Endothelial cell of umbilical vein (primary cell): ENCODE results near the gene ELOVL2. TPM values are rescaled to one million over a fixed set of nuclear protein-coding genes. Genes with fewer than 3 reads are reported as not detected.
"Not testable (repeated sequence)": the region's sequence is repeated elsewhere in the genome, so short reads cannot be mapped to it uniquely, and the experiment has no call there.

Source experiments
- BruUV-seq: library from RNA; stranded (reverse); fragments of 400-500 nt; replicated peaks from 2 replicates; lab custom pipeline; 2021; lab: Mats Ljungman, UMichigan
- CTCF ChIA-PET: fragments of 300-600, 350-600 bp; sonication (Branson Sonifier 250); formaldehyde crosslinking; loops from one replicate; lab custom pipeline; 2021; ENCODE audit warnings: antibody characterized with exemption, inconsistent platforms; lab: Charles Lee
- POLR2A ChIA-PET: fragments of 300-600, 350-600 bp; sonication (Branson Sonifier 250); formaldehyde crosslinking; loops from one replicate; lab custom pipeline; 2021; ENCODE audit warnings: antibody characterized with exemption, inconsistent platforms; lab: Charles Lee
- DNase-seq: peaks from one replicate; pipeline ENCODE4 v3.0.0-alpha.2; 2011; ENCODE audit warnings: low read depth, low spot score
- FAIRE-seq: peaks from 2 replicates; lab custom pipeline; 2011; peaks lifted over from hg19 to GRCh38; lab: Jason Lieb, UNC
- H2AFZ ChIP-seq: 2 replicates; pipeline ENCODE4 v1.6.0; 2012; ENCODE audit warnings: low read depth, low read length, control low read depth, inconsistent platforms
- H3K27ac ChIP-seq: 2 replicates; pipeline ENCODE4 v1.5.1; 2011; ENCODE audit warnings: low read depth, mild to moderate bottlenecking, control low read depth, low read length, moderate library complexity; ENCODE audit not compliant: insufficient read depth
- H3K27me3 ChIP-seq, 2 experiments: 2 replicates each; pipeline versions ENCODE4 v1.6.0 to v1.6.1; 2011; ENCODE audit warnings: low read length in 2 of 2, mixed read lengths in 1 of 2; ENCODE audit not compliant: control insufficient read depth in 2 of 2, insufficient read depth in 2 of 2
- H3K36me3 ChIP-seq, 2 experiments: 2 replicates in 1 of 2; 3 replicates in 1 of 2; pipeline ENCODE4 v1.5.1; 2011; ENCODE audit warnings: low read length in 2 of 2, mild to moderate bottlenecking in 1 of 2, moderate library complexity in 1 of 2; ENCODE audit not compliant: control insufficient read depth in 2 of 2, insufficient read depth in 2 of 2; ENCODE audit errors: extremely low read depth in 1 of 2
- H3K4me1 ChIP-seq: 3 replicates; pipeline ENCODE4 v1.5.1; 2011; ENCODE audit warnings: mild to moderate bottlenecking, low read length; ENCODE audit not compliant: control insufficient read depth, insufficient read depth; ENCODE audit errors: extremely low read depth
- H3K4me2 ChIP-seq: 2 replicates; pipeline ENCODE4 v1.6.1; 2011; ENCODE audit warnings: low read length, control low read depth, mixed read lengths; ENCODE audit not compliant: insufficient read depth
- H3K4me3 ChIP-seq, 3 experiments: fragments of 200-600 bp in 1 of 3; sonication (generic), shearing (Covaris generic) in 1 of 3; replicated peaks in 1 of 3; 2 replicates each; pipeline ENCODE4 v1.5.1; 2011 to 2016; ENCODE audit warnings: control low read depth in 3 of 3, low read length in 3 of 3, mild to moderate bottlenecking in 2 of 3, inconsistent platforms in 1 of 3, low read depth in 1 of 3, moderate library complexity in 1 of 3; ENCODE audit not compliant: insufficient read depth in 1 of 3
- H3K79me2 ChIP-seq: 2 replicates; pipeline ENCODE4 v1.6.0; 2012; ENCODE audit warnings: low read length, inconsistent platforms; ENCODE audit not compliant: control insufficient read depth, insufficient read depth
- H3K9ac ChIP-seq: replicated peaks from 2 replicates; pipeline ENCODE3; 2011; ENCODE audit warnings: low read length, control low read depth; ENCODE audit not compliant: insufficient read depth; ENCODE audit errors: extremely low read depth
- H3K9me1 ChIP-seq: replicated peaks from 3 replicates; pipeline ENCODE4 v1.6.0; 2011; ENCODE audit warnings: mild to moderate bottlenecking, low read length; ENCODE audit not compliant: control insufficient read depth, insufficient read depth; ENCODE audit errors: extremely low read depth
- H3K9me3 ChIP-seq: replicated peaks from 2 replicates; pipeline ENCODE4 v1.5.1; 2012; ENCODE audit warnings: low read length, inconsistent platforms; ENCODE audit not compliant: control insufficient read depth, insufficient read depth
- H4K20me1 ChIP-seq: replicated peaks from 2 replicates; pipeline ENCODE3; 2011; ENCODE audit warnings: mild to moderate bottlenecking, low read length; ENCODE audit not compliant: control insufficient read depth, insufficient read depth; ENCODE audit errors: extremely low read depth
- EZH2 ChIP-seq: IDR thresholded peaks from 2 replicates; pipeline ENCODE4 v1.6.1; 2012; ENCODE audit warnings: borderline replicate concordance, low read depth, mild to moderate bottlenecking, moderate library complexity, low read length, inconsistent platforms; ENCODE audit not compliant: severe bottlenecking
- JUN ChIP-seq: IDR thresholded peaks from 2 replicates; pipeline ENCODE4 v1.6.1; 2011; ENCODE audit warnings: borderline replicate concordance, low read depth; ENCODE audit not compliant: insufficient read length, insufficient read depth
- POLR2A ChIP-seq: IDR thresholded peaks from 2 replicates; pipeline ENCODE4 v1.6.1; 2012; ENCODE audit warnings: low read depth, mild to moderate bottlenecking, control low read depth, low read length
- dilution Hi-C: fragments of 300-500 bp; cut with MboI; formaldehyde crosslinking; loops from one replicate; pipeline ENCODE4 v1.15.0; 2019; ENCODE audit warnings: low sequenced_read_pairs; ENCODE audit not compliant: extremely low pct_ligation_motif_present
- intact Hi-C: fragments of 100-400 bp; cut with micrococcal nuclease; formaldehyde crosslinking; loops from one replicate; pipeline ENCODE4 v1.10.0; 2022
- polyA plus RNA-seq, 4 experiments: library from polyadenylated mRNA; depleted of rRNA in 3 of 4; stranded (reverse) in 3 of 4; unstranded in 1 of 4; fragments of >200 nt; gene quantifications; 2 replicates each; pipeline versions ENCODE4 v1.2.1 to v1.2.3, GENCODE V29; 2011 to 2012; ENCODE audit warnings: missing spikeins in 1 of 4
- total RNA-seq: library from RNA; stranded (reverse); gene quantifications from 2 replicates; pipeline ENCODE4 v1.2.3, GENCODE V29; 2021

Gene ELOVL2
- total and polyA plus RNA-seq, 2 donors (not counting 3 experiments of a cell fraction or from before 2014, with no cell fraction given): not detected

DNA sequence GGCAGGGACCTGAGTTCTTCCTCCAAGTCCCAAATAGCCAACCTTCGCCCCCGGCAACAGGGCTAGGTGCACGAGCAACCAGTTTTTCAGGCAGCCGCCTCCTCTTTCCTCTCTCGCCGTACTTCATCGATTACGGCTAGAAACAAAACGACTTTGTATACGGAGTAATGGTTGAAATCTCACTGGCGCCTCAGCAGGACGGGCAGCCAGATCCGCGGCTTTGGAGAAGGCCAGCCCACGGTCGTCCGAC, 49.2 kb upstream of the ELOVL2 start:
- Histone ChIP-seq H3K36me3 (no peaks in the 10 kb centered on the region), H3K9me1 (no peaks in the 10 kb centered on the region), H3K27me3 (no peaks in the 10 kb centered on the region), H3K4me2 (peak overlapping the region; percentile 67), H2AFZ (peak overlapping the region; percentile 55), H3K4me3 (peak overlapping the region; percentile 20 to 98 (median 64)), H3K9me3 (no peaks in the 10 kb centered on the region), H3K4me1 (peaks cover 18% of the 10 kb centered on the region), H3K79me2 (peaks cover 39% of the 10 kb centered on the region), H3K27ac (peak overlapping the region; percentile 87), H3K9ac (peak overlapping the region; percentile 90), H4K20me1 (no peaks in the 10 kb centered on the region)
- CTCF ChIA-PET: interaction anchor here (0.7 to 1.6 kb wide), 14 partner anchors 10 to 482 kb away, joined by 3 to 11 read pairs (median 3); no protein-coding TSS in a partner anchor
- TF ChIP-seq POLR2A: peak; percentile 64
- no peak for TF ChIP-seq EZH2
- intact Hi-C loops: loop anchor here (1.0 to 10.0 kb wide), 6 partner anchors 124 to 1479 kb away; partner anchors contain the start of genes TMEM14C and TMEM170B
- BruUV-seq: no TSS peak
- FAIRE-seq (no peak), DNase-seq (no peak)
- dilution Hi-C loops: no loop called here
- POLR2A ChIA-PET: no interaction called here

DNA sequence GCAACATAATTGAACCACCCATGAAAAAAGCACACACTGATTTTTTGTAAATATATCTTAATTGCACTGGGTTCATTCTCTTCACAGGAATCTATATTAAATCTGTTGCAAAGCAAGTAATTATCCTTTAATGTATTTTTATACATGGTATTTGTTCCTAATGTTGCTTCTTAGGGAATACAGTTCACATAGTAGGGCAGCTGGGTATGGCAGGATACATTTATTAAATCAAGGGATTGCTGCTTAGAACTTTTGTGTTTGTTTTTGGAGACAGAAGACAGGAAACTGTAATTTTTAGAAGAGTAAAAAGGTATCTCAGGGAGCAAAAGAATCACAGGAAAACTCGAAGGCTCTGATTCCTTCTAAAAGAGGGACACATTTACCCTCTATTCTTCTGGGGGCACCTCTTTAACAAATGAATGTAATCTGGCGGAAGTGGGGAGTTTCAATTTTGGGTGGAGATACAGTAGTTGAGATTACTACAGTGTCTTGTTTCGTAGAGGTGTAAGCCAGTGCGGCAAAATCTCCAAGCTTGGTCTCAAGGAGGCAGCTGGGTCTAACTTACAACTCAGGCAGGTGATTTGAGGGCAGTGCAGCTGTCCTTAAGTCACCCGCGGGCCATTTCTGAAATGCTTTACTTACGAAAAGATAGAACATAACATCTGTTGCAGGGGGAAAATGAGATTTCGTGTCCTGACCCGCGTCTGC, 48.7 kb upstream of the ELOVL2 start:
- POLR2A ChIA-PET: no interaction called here
- intact Hi-C loops: loop anchor here (1.0 to 10.0 kb wide), 6 partner anchors 124 to 1479 kb away; partner anchors contain the start of genes TMEM14C and TMEM170B
- H3K79me2 ChIP-seq: peaks cover 34% of the 10 kb centered on the region

GRCh38 chr6:11091141-11091540, 47.0 kb upstream of the ELOVL2 start:
- H3K4me2 ChIP-seq, H3K4me3 ChIP-seq, POLR2A ChIA-PET, H3K36me3 ChIP-seq, H3K9me1 ChIP-seq, FAIRE-seq, H2AFZ ChIP-seq, H3K27ac ChIP-seq, H3K9ac ChIP-seq, DNase-seq, H3K9me3 ChIP-seq, H4K20me1 ChIP-seq, dilution Hi-C loops, BruUV-seq, H3K27me3 ChIP-seq: not testable (repeated sequence)
- CTCF ChIA-PET: interaction anchor here (0.6 to 0.9 kb wide), 2 partner anchors 21 to 22 kb away, joined by 3 read pairs; no protein-coding TSS in a partner anchor
- intact Hi-C loops: loop anchor here (5.0 to 10.0 kb wide), 3 partner anchors 126 to 1481 kb away; partner anchors contain the start of gene TMEM14C
- Histone ChIP-seq H3K79me2 (peaks cover 17% of the 10 kb centered on the region), H3K4me1 (peaks cover 18% of the 10 kb centered on the region)

More for the DNA sequence above, 48.7 kb upstream of the ELOVL2 start:
- dilution Hi-C loops: no loop called here
- Histone ChIP-seq H2AFZ (peak overlapping the region; percentile 55), H3K4me3 (peak overlapping the region; percentile 20 to 98 (median 64)), H4K20me1 (no peaks in the 10 kb centered on the region), H3K9me3 (no peaks in the 10 kb centered on the region), H3K9ac (peak overlapping the region; percentile 90), H3K36me3 (no peaks in the 10 kb centered on the region), H3K27ac (peak overlapping the region; percentile 87), H3K4me1 (peaks cover 18% of the 10 kb centered on the region), H3K27me3 (no peaks in the 10 kb centered on the region), H3K4me2 (peak overlapping the region; percentile 67), H3K9me1 (no peaks in the 10 kb centered on the region)
- DNase-seq: no peak
- no peak for TF ChIP-seq JUN
- TSS peak; percentile 63 for BruUV-seq
- no peak for FAIRE-seq
- CTCF ChIA-PET: interaction anchor here (0.7 to 1.6 kb wide), 14 partner anchors 10 to 483 kb away, joined by 3 to 11 read pairs (median 3); no protein-coding TSS in a partner anchor
